ENCODE data around the gene PNCK.

DNA sequence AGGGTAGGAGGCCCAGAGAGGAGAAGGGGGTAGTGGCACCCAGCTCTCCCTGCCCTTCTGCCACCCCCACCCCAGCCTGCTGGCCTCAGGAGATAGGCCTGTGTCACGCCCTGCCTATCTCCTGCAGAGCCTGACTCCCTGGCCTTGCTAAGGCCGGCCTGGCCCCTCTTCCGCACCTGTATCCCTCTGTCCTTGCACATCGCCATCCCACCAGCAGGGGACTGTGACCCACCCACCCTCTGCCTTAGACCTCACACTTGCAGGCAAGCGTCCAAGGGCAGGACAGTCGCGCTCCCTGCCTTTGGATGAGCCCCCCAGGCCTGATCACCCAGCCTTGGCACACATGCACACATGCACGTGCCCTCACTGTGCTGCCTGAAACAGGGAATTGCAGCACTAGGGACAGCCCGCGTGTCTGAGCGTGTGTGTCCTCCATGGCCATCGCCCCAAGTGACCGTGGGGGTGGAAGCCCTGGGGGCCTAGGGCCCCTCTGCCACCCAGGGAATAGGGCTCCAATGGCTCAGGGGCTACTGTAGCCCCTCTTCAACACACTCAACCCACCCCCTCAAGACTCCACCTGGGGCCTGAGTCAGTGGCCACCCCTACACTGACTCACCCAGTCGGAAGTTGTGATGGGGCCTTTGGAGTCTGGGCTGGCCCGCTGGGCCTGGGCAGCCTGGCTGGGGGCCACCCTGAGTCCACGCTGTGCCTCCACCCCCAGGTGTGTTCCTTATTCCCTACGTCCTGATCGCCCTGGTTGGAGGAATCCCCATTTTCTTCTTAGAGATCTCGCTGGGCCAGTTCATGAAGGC lies 16.2 kb upstream of the PNCK start:
- TF ChIP-seq, protein P1, sequence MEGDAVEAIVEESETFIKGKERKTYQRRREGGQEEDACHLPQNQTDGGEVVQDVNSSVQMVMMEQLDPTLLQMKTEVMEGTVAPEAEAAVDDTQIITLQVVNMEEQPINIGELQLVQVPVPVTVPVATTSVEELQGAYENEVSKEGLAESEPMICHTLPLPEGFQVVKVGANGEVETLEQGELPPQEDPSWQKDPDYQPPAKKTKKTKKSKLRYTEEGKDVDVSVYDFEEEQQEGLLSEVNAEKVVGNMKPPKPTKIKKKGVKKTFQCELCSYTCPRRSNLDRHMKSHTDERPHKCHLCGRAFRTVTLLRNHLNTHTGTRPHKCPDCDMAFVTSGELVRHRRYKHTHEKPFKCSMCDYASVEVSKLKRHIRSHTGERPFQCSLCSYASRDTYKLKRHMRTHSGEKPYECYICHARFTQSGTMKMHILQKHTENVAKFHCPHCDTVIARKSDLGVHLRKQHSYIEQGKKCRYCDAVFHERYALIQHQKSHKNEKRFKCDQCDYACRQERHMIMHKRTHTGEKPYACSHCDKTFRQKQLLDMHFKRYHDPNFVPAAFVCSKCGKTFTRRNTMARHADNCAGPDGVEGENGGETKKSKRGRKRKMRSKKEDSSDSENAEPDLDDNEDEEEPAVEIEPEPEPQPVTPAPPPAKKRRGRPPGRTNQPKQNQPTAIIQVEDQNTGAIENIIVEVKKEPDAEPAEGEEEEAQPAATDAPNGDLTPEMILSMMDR (IDR thresholded peaks at IDR 0.05): no peak
- no peak for TF ChIP-seq POLR2A (IDR thresholded peaks at IDR 0.05)

All from body of pancreas (tissue), 4 donors.